Neuronal stem cell (in vitro differentiated cells): ENCODE measurements around the gene USP31.

Experiments used
- DNase-seq: peaks from one replicate; pipeline ENCODE4 v3.0.0-alpha.2; 2013; ENCODE audit warnings: low spot score
- H2AFZ ChIP-seq: one replicate; pipeline ENCODE4 v1.6.1; 2013; ENCODE audit warnings: mild to moderate bottlenecking, low read length, inconsistent platforms
- H2AK5ac ChIP-seq: 2 replicates; pipeline ENCODE4 v1.6.1; 2013; ENCODE audit warnings: low read depth, mild to moderate bottlenecking, inconsistent platforms, low read length, moderate library complexity, mixed read lengths
- H2BK120ac ChIP-seq: 2 replicates; pipeline ENCODE4 v1.6.1; 2013; ENCODE audit warnings: low read depth, mild to moderate bottlenecking, inconsistent platforms, low read length, moderate library complexity, mixed read lengths
- H2BK12ac ChIP-seq: one replicate; pipeline ENCODE4 v1.6.1; 2013; ENCODE audit warnings: low read length, inconsistent platforms
- H2BK15ac ChIP-seq: 2 replicates; pipeline ENCODE4 v1.6.1; 2013; ENCODE audit warnings: mild to moderate bottlenecking, low read length, inconsistent platforms, mixed read lengths
- H2BK5ac ChIP-seq: one replicate; pipeline ENCODE4 v1.6.1; 2013; ENCODE audit warnings: inconsistent platforms, mild to moderate bottlenecking, low read length, moderate library complexity
- H3K14ac ChIP-seq: one replicate; pipeline ENCODE4 v1.6.1; 2013; ENCODE audit warnings: low read length, inconsistent platforms
- H3K18ac ChIP-seq: 2 replicates; pipeline ENCODE4 v1.6.1; 2013; ENCODE audit warnings: low read length, inconsistent platforms
- H3K23ac ChIP-seq: 2 replicates; pipeline ENCODE4 v1.6.1; 2013; ENCODE audit warnings: low read depth, mild to moderate bottlenecking, mixed read lengths, low read length, inconsistent platforms; ENCODE audit not compliant: poor library complexity
- H3K27ac ChIP-seq: replicated peaks from 3 replicates; pipeline ENCODE4 v1.5.1; 2013; ENCODE audit warnings: low read length, inconsistent platforms
- H3K27me3 ChIP-seq, 3 experiments: 2 replicates each; pipeline ENCODE4 v1.6.1; 2013; ENCODE audit warnings: low read length in 3 of 3, mild to moderate bottlenecking in 2 of 3, inconsistent platforms in 1 of 3, low read depth in 1 of 3, mixed read lengths in 1 of 3, moderate library complexity in 1 of 3; ENCODE audit not compliant: control insufficient read depth in 3 of 3, insufficient read depth in 3 of 3
- H3K36me3 ChIP-seq, 2 donors: replicated peaks in 1 of 2; 2 replicates each; pipeline ENCODE4 v1.6.1; 2013; ENCODE audit warnings: low read length in 2 of 2; ENCODE audit not compliant: control insufficient read depth in 2 of 2, insufficient read depth in 2 of 2
- H3K4ac ChIP-seq: 2 replicates; pipeline ENCODE4 v1.6.1; 2013; ENCODE audit warnings: inconsistent platforms, mild to moderate bottlenecking, low read length, moderate library complexity
- H3K4me1 ChIP-seq, 2 donors: 1 replicate in 1 of 2; 2 replicates in 1 of 2; pipeline ENCODE4 v1.6.1; 2013; ENCODE audit warnings: low read length in 2 of 2, low read depth in 1 of 2; ENCODE audit not compliant: control insufficient read depth in 2 of 2, insufficient read depth in 1 of 2
- H3K4me2 ChIP-seq: one replicate; pipeline ENCODE4 v1.6.1; 2013; ENCODE audit warnings: mild to moderate bottlenecking, low read length, inconsistent platforms; ENCODE audit not compliant: insufficient read depth, poor library complexity, severe bottlenecking
- H3K4me3 ChIP-seq, 2 donors: 2 replicates each; pipeline ENCODE4 v1.5.1; 2013; ENCODE audit warnings: low read length in 2 of 2, mild to moderate bottlenecking in 2 of 2, inconsistent platforms in 1 of 2, moderate library complexity in 1 of 2
- H3K79me1 ChIP-seq: one replicate; pipeline ENCODE4 v1.6.1; 2013; ENCODE audit warnings: low read depth, mild to moderate bottlenecking, inconsistent platforms, low read length, moderate library complexity
- H3K9ac ChIP-seq: one replicate; pipeline ENCODE4 v1.6.1; 2013; ENCODE audit warnings: mild to moderate bottlenecking, low read depth, low read length, inconsistent platforms; ENCODE audit not compliant: poor library complexity
- H3K9me3 ChIP-seq, 2 donors: replicated peaks in 1 of 2; 2 replicates each; pipeline versions ENCODE3 to v1.6.1; 2013; ENCODE audit warnings: low read length in 2 of 2, mild to moderate bottlenecking in 2 of 2, inconsistent platforms in 1 of 2, low read depth in 1 of 2, mixed read lengths in 1 of 2, moderate library complexity in 1 of 2; ENCODE audit not compliant: control insufficient read depth in 2 of 2, insufficient read depth in 1 of 2
- H4K8ac ChIP-seq: one replicate; pipeline ENCODE4 v1.6.1; 2013; ENCODE audit warnings: low read depth, mild to moderate bottlenecking, inconsistent platforms, low read length, moderate library complexity
- H4K91ac ChIP-seq: one replicate; pipeline ENCODE4 v1.6.1; 2013; ENCODE audit warnings: low read length, low read depth, mild to moderate bottlenecking, inconsistent platforms; ENCODE audit not compliant: poor library complexity
- WGBS, 2 donors: extraction: QIAGEN DNeasy Blood & Tissue Kit; methylation state at CpG; one replicate each; pipeline ENCODE4 v1.1.7; 2013; ENCODE audit warnings: missing lambda C conversion rate in 2 of 2, mixed read lengths in 1 of 2; ENCODE audit not compliant: insufficient read length in 2 of 2, insufficient replicate concordance in 1 of 2; ENCODE audit errors: extremely low coverage in 2 of 2; 5-methylcytosine and 5-hydroxymethylcytosine counted together

USP31 gene

DNA sequence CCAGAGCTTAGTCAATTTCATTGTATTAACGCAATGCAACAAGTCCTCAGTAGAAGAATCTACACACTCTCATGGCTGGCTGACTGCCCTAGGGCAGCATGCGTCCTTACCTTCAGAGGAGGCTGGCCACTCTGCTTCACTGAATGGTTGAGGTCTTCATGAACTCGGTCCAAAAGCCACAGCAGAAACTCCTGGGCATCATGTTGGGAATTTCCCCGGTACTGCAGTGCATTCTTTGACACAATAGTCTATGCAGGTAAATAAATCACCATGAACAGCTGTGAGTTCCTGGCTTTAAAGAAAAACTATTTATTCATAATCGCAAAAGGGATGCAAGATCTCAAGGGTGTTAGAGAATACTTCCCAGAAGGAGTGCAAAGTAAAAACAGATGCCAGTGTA is 41.3 kb downstream of the USP31 start:
- Histone ChIP-seq H2BK12ac (no peak overlapping the region), H3K4me1 (no peaks in the 10 kb centered on the region), H3K18ac (no peak overlapping the region), H3K36me3 (peaks cover 2 to 37% of the 10 kb centered on the region in 2 donors), H3K27ac (no peak overlapping the region), H3K4me3 (no peak overlapping the region), H3K9ac (no peak overlapping the region), H3K14ac (no peak overlapping the region), H2AFZ (no peak overlapping the region), H4K8ac (no peak overlapping the region), H2BK15ac (no peak overlapping the region), H3K23ac (no peak overlapping the region), H3K4me2 (no peak overlapping the region), H3K4ac (no peak overlapping the region), H2AK5ac (no peak overlapping the region), H3K79me1 (no peaks in the 10 kb centered on the region), H3K27me3 (no peaks in the 10 kb centered on the region), H3K9me3 (peaks cover 0 to 13% of the 10 kb centered on the region in 2 donors), H4K91ac (no peak overlapping the region), H2BK5ac (no peak overlapping the region), H2BK120ac (no peak overlapping the region)
- no peak for DNase-seq
- WGBS, 2 donors: no CpG with 5 or more reads among the region's 5 CpGs

DNA sequence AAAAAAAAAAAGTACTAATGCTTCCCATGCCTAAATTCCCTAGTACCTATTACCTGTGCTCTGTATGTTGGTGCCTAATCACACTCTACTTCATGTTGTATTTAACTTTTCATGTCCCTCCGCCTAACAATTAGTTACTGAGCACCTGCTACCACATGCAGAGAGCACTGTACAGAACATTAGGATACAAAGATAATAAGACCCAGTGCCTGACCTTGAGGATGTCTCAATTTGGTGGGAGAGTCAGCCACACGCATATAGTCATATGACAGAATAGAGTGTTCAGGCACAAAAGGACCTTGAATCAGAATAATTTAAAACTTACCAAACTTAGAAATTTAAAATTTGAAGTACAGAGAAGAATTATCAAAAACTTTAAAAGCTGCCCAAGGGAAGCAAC is 42.1 kb downstream of the USP31 start:
- Histone ChIP-seq H2BK120ac (no peak overlapping the region), H3K4me3 (no peak overlapping the region), H2AK5ac (no peak overlapping the region), H3K14ac (no peak overlapping the region), H3K23ac (no peak overlapping the region), H3K4me2 (no peak overlapping the region), H3K4me1 (no peaks in the 10 kb centered on the region), H3K9me3 (peaks cover 0 to 13% of the 10 kb centered on the region in 2 donors), H3K36me3 (peaks cover 2 to 43% of the 10 kb centered on the region in 2 donors), H3K27ac (no peak overlapping the region), H2BK12ac (no peak overlapping the region), H2BK15ac (no peak overlapping the region), H3K4ac (no peak overlapping the region), H3K27me3 (no peaks in the 10 kb centered on the region), H3K79me1 (no peaks in the 10 kb centered on the region), H3K9ac (no peak overlapping the region), H4K91ac (no peak overlapping the region), H3K18ac (no peak overlapping the region), H2BK5ac (no peak overlapping the region), H4K8ac (no peak overlapping the region), H2AFZ (no peak overlapping the region)
- no CpG with 5 or more reads among the region's 2 CpGs for WGBS, 2 donors
- DNase-seq: no peak

DNA sequence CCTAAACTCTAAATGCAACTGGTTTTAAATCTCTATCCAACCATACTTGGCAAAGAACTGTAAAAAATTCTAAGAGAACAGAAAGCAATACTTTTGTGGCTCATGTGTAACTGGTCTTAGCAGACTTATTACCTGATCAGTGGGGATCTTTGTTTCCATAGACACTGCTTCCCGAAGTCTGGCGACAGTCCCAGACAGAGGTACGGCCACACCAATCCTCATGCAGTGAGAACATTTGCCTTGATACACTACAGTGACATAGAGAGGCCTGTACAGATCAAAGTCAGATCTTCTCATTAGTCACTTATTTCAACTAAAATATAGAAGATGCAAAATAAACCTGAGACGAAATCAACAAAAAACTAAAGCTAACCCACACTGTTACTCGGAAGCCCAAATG is 43.9 kb downstream of the USP31 start:
- H3K27me3 ChIP-seq: no peaks in the 10 kb centered on the region
- H4K8ac ChIP-seq: no peak overlapping the region
- H2BK12ac ChIP-seq: no peak overlapping the region
- no peak overlapping the region for H3K18ac ChIP-seq
- H2BK5ac ChIP-seq: no peak overlapping the region
- no peak overlapping the region for H3K4ac ChIP-seq
- H2BK15ac ChIP-seq: no peak overlapping the region
- H2BK120ac ChIP-seq: no peak overlapping the region
- WGBS, 2 donors: no CpG with 5 or more reads among the region's 5 CpGs
- H3K27ac ChIP-seq: no peak overlapping the region
- no peak overlapping the region for H2AFZ ChIP-seq
- H3K4me1 ChIP-seq: no peaks in the 10 kb centered on the region
- peaks cover 3 to 53% of the 10 kb centered on the region in 2 donors for H3K36me3 ChIP-seq
- H3K23ac ChIP-seq: no peak overlapping the region
- peaks cover 0 to 13% of the 10 kb centered on the region in 2 donors for H3K9me3 ChIP-seq
- H3K4me3 ChIP-seq: no peak overlapping the region
- DNase-seq: no peak
- no peak overlapping the region for H3K9ac ChIP-seq
- no peak overlapping the region for H4K91ac ChIP-seq
- H3K14ac ChIP-seq: no peak overlapping the region
- no peaks in the 10 kb centered on the region for H3K79me1 ChIP-seq
- H2AK5ac ChIP-seq: no peak overlapping the region
- no peak overlapping the region for H3K4me2 ChIP-seq

DNA sequence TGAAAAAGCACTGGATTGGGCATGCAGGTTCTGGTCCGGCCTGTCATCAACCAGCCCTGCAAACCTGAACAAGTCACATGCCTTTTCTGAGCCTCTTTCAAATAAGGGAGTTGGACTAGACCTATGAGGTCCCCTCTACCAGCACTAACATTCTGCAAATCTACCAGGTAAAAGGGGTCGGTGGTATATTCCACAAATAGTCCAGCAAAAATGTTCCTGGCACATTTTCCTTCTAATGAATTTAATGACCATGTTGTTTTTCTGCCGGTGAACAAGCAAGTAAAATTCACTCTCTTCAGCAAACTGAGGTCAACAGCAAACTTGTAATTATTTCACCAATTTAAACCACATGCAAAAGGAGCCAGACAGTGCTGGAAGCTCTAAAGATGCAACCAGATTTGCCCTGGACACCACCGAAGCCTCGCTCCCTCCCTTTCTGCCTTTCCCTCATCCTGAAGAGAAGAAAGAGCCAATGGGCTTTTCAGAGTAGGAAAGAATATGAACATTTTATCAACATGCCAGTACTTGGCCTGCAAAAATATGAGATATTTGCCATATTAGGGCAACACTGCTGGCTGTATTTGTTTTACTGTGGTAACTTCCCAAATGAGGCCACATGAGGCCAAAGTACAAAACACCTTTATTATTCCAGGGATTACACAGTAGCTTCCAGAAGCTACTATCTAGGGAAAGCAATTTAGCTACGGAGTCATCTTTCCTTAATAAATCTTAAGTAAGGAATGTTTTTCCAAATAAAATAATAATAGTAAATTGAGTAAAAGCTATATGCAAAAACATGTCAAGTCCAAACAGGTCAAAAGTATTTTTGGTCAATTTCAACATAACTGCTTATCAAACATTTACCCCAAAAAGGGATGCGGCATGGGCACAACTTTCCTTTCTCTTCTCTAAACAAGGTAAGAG is 45.0 kb downstream of the USP31 start:
- no peak overlapping the region for H2BK120ac ChIP-seq
- no peak overlapping the region for H2BK5ac ChIP-seq
- no peak overlapping the region for H3K4me2 ChIP-seq
- no peaks in the 10 kb centered on the region for H3K27me3 ChIP-seq
- H3K4ac ChIP-seq: no peak overlapping the region
- no peaks in the 10 kb centered on the region for H3K4me1 ChIP-seq
- peaks cover 0 to 9% of the 10 kb centered on the region in 2 donors for H3K9me3 ChIP-seq
- DNase-seq: no peak
- no peaks in the 10 kb centered on the region for H3K79me1 ChIP-seq
- H4K91ac ChIP-seq: no peak overlapping the region
- no peak overlapping the region for H3K27ac ChIP-seq
- no peak overlapping the region for H2AFZ ChIP-seq
- H3K18ac ChIP-seq: no peak overlapping the region
- H3K4me3 ChIP-seq: no peak overlapping the region
- WGBS, 2 donors: no CpG with 5 or more reads among the region's 7 CpGs
- no peak overlapping the region for H3K14ac ChIP-seq
- no peak overlapping the region for H2BK12ac ChIP-seq
- no peak overlapping the region for H3K23ac ChIP-seq
- H4K8ac ChIP-seq: no peak overlapping the region
- no peak overlapping the region for H3K9ac ChIP-seq
- no peak overlapping the region for H2AK5ac ChIP-seq
- peaks cover 5 to 57% of the 10 kb centered on the region in 2 donors for H3K36me3 ChIP-seq
- no peak overlapping the region for H2BK15ac ChIP-seq
